OCI-M2 (cell line): Measurements from ENCODE around the gene TSC2.
"Not testable (repeated sequence)": the region's sequence is repeated elsewhere in the genome, so short reads cannot be mapped to it uniquely, and the experiment has no call there.

ENCODE experiments used
- DNase-seq: peaks from one replicate; lab custom pipeline; 2025; ENCODE audit not compliant: unreplicated experiment; lab: John Stamatoyannopoulos, UW

The TSC2 gene

DNA sequence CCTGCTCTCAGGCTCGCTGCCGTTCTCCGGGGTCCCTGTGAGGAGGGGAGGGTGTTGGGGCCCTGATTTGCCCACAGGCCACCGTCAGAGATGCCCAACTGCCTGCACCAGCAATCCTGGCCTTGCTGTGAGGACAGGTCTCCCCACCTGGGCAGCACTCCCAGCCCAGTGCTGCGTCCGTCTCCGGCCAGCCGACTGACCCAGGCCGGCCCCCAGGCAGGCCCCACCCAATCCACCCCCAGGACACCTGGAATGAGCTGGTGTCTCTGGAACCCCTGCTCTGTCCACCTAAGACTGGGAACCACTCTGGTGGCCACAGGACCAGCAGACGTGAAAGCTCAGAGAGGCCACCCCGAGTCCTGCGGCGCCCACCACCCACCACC lies 67.8 kb downstream of the TSC2 start:
- DNase-seq: no peak

DNA sequence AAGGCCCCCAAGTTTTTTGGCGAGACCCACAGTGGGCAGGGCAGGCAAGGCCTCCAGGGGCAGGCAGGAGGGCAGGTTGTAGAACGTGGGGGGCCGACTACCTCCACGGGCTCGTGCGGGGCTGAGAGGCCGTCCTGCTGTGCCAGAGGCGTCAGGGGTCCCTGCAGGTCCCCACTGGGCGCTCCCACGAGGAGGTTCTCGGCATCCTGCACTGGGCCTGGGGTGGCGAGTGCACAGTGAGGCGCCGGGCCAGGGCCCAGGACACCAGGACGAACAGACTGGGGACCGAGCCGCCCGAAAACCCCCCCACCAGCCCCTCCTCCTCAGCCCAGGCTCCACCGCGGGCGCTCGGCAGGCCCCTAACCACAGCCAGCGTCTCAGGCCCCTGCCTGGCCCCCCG lies 68.6 kb downstream of the TSC2 start:
- DNase-seq: not testable (repeated sequence)

DNA sequence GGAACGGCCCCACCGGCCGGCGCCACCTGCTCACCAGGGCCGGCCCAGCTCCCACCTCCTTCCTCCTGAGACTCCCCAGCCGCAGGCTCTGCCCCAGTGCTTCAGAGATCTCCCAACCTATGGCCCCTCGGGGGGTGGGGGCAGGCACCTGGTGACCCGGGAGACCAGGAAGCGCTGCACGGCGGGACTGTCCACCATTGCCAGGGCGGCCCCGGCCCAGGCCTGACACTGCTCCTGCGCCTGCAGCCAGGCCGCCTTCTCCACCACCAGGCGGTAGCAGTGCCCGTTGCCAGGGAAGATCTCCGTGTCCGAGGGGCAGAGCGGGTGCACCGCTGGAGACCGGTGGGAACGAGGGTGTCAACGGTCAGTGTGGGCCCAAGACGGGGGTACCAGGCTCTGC lies 69.6 kb downstream of the TSC2 start:
- DNase-seq: not testable (repeated sequence)

DNA sequence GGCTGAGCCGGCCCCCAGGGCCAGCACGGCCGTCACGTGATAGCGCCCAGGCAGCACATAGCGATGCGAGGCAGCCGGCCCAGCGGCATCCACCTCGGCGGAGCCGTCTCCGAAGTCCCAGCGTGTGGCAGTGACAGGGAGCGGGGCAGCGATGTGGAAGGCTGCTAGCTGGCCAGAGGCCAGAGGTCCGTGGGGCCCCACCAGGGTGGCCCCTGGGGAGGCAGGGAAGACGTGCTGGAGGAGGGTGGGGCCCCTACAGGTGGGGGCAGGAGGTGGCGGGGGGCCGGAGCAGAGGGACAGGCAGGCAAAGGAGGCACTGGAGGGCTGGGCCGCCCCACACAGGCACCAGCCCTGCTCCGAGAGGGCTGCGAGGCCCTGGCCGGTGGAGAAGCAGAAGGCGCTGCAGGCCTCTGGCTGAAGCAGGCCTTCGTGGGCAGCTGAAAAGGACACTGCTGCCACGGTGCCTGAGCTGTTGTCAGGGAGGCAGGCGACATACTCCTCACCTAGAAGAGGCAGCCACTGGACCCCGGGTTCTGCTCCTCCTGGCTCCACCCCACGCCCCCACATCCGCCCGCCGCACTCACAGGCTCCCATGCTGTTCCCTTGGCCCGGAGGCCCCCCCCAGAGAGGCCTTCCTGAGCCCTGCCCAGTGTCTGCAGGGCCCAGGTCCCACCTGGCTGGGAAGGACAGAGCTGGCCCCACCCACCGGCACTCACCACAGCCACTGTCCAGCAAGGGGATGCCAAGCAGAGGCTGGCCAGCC lies 70.4 kb downstream of the TSC2 start:
- not testable (repeated sequence) for DNase-seq

DNA sequence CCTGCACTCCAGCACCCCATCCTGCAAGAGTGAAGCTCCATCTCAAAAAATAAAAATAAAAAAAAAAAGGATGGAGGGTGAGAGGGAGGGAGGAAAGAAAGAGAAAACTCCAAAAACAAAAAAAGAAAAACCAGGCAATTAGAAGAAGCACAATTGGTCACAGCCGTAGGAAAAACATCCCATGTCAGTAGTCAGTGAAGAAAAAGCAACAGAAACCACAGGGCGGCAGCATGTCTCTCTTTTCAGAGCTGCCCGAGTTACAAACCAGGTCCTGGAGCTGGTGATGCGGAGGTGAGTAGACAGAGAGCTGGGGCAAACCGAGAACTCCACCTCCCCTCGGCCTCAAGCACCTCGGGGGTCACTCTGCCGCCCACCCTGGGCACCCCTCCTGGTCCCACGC lies 73.5 kb downstream of the TSC2 start:
- DNase-seq: not testable (repeated sequence)

DNA sequence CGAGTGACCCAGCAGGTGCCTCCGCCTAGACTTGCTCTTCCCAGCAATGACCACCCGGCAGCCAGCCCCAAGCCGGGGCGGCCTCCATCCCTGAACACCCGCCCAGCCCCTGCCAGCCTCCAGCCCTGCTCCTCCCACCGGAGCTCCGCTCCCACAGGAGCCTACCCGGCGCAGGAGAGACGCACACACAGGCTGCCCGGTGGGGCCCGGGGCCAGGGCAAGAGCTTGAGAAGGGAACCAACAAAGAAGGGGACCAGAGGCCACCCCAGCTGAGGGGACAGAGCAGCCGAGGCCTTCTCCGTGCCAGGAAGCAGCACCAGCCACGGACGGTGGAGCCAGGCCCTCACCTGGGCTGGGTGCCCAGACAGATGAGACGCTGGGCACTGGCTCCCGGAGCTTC lies 74.1 kb downstream of the TSC2 start:
- DNase-seq: no peak

DNA sequence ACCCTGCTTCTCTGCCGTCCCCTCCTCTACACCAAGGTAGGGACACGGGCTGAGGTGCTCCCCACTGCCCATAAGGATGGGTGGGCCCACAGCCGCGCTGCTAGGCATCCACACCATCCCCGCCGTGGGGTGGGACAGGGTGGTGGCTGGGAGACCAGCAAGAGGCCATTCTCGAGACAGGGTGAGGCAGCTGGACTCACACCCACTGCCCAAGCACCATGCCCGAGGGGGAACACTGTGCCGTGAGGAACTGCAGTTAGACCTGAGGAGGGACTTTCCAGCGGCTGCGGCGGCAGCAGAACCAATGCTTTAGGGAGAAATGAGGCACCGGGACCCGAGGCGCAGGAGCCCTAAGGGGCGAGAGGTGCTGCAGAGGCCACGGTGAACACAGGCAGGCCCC lies 74.6 kb downstream of the TSC2 start:
- no peak for DNase-seq

DNA sequence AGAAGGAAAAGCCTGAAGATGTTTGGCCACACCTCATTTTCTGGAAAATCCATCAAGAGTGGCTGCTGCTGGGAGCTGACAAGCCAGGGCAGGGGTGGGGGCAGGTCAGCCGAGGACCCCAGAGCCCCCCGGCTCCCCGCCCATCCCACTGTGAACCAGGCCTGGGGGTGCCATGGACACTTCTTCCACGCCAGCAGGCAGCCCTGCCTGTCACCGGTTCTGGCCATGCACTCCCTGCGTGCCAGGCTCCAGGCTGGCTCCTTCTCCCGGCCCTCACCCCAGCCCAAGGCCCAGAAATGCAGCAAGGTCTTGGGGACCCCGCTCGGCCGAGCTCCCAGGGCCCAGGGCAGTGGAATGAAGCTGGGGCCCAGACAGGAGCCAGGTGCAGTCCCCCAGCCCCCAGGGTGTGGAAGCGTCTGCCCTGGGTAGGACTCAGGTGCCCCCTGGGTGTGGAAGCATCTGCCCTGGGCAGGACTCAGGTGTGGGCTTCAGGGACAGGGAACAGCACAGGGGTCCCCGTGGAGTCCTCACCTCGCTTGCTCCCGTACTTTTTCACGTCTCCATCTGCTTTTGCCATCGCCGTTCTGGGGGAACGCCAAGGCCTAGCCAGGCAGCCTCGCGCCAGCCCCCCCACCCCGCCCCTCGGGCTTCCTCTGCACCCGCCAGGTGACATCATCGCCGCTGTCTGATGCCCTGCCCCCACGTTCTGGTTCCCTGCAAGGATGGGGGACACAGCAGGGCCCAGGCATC lies 75.3 kb downstream of the TSC2 start:
- not testable (repeated sequence) for DNase-seq

DNA sequence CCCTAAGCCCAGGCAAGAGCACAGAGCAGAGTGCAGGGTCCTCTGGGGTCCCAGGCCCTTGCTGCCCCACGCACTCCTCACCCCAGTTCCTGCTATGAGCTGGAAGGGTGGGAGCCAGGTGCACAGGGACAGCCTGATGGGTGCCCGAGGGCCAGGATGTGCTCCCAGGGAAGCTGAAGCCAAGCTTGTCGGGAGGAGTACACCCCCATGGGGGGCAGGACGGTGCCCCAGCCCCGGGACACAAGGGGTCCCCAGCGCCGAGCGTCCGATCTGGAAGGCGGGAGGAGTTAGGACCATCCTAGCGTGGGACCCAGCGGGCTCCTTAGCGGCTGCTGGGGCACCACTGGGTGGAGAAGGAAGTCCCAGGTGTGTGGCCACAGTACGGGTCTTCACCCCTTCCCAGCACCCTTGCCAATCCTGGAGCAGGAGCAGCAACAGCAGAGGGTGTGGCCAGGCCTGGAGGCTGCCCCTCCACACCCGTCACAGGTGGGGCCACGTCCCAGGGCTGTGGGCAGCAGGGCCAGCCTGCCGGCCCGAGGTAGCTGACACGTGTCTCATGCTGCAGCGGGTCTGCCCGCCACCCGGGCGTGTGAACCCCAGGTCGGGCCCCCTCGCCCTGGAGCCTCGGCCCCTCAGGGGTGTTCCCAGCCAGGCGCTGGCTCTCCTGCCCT lies 76.1 kb downstream of the TSC2 start:
- not testable (repeated sequence) for DNase-seq

DNA sequence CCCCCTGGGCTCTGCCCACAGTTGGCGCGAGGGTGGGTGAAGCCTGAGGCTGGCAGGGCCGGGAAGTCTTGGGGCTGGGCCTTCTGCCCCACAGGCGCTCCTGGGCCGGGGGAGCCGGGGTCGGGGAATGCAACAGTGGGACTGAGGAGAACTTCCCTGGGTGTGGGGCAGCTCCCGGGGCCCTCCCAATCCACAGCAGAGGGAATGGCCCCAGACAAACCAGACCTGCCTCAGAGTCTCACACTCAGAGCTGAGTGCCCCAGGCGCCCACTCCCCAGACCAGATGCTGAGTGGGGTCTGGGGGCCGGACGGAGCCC lies 76.5 kb downstream of the TSC2 start:
- not testable (repeated sequence) for DNase-seq

DNA sequence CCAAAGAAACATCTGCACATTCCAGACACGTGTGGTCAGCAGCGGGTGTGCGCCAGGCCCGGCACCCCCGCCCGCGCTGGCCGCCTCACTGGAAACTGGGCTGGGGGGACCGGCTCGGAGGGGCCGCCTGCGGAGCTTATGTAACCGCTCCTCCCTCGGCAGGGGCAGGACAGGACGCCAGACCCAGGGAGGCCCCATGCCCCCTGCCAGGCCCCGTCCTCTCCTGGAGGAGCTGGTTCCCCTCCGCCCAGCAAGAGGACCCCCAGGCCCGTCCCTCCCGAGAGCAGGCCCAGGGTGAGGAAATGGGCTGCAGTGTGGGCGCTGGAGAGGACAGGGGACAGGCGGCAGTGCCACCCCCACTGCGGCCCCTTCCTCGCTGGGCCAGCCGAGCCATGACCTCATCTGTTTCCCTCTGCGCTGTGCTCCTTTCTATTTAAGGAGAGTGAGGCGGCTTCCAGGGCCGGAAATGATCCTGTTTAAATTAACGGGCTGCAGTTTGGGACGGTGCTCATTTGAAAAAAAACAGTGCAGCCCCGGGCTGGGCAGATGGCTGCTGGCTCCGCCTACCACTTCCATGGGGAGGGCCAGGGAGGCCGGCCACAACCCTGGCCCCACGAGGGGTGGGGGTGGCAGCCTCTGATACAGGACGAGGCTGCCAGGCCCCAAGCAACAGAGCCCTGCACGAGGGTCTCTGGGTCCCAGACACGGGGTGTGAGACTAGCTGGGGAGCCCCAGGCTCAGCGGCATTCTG lies 77.1 kb downstream of the TSC2 start:
- not testable (repeated sequence) for DNase-seq

DNA sequence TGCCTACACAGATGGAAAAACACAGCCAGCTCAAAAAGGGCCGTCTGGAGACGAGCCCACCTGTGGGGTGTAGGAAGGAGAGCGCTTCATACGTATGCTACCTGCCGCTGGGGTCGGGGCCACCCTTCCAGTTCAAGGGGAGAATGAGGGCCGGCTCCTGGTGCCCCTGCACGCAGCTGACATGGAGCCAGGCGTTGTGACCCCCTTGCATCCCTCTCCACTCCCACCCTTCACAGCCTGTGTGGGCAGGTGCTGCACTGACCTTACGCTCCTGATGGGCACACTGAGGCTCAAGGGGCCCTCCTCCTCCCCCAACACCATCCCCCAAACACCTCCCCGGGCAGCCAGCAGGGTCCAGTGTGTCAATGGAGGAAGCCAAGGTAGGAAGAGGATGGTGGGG lies 77.8 kb downstream of the TSC2 start:
- DNase-seq: not testable (repeated sequence)

DNA sequence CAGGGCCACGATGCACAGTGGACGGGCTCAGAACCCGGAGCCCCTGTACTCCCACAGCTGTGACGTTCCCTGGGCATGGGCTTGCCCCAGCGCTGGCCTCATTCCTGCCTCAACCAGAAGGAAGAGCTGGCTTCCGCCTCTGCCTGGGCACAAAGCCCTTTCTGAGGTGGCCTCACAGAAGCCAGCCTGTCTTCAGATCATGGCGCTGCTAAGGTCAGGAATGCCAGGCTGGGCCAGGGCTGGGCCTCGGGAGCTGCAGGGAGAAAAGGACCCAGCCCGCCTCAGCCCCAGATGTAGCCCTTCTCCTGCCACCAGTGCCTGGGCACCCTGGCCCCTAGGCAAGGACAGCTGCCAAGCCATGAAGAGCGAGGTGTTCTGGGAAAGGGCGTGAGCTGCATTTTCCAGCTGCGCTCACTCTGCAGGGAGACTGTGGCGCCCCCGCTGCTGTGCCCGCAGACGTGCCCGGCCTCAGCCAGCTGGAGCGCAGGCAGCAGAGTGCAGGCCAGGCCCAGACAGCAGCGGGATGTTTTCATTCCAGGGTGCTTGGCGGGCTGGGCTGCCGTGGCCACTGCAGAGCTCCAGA lies 78.5 kb downstream of the TSC2 start:
- DNase-seq: not testable (repeated sequence)

DNA sequence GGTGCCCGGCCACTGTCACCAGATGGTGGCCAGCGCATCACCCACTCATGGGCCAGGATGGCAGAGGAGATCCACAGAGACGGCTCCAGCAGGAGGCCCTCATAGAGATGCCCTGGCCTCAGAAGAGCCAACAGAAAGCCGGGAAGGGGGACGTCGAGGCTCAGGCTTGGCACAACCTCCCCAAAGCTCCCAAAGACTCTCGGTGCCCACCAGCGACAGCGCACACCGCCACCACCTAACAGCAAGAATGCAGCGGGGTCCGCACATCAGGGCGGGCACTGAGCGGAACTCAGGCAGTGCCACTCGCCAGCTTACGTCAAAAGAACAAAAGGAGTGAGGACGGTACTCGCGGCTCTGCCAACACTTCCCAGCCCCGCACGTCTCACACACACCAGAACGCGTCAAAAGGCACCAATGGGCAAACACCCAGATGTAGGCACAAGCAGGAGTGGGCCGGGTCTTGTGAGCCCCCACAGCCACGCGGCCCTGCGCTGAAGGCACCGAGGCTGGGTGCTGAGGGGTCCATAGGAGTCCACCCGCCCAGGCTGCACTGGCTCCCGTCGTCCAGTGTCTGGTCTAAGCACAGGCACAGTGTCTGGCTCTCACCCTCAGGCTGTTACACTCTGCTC lies 79.3 kb downstream of the TSC2 start:
- DNase-seq: not testable (repeated sequence)

DNA sequence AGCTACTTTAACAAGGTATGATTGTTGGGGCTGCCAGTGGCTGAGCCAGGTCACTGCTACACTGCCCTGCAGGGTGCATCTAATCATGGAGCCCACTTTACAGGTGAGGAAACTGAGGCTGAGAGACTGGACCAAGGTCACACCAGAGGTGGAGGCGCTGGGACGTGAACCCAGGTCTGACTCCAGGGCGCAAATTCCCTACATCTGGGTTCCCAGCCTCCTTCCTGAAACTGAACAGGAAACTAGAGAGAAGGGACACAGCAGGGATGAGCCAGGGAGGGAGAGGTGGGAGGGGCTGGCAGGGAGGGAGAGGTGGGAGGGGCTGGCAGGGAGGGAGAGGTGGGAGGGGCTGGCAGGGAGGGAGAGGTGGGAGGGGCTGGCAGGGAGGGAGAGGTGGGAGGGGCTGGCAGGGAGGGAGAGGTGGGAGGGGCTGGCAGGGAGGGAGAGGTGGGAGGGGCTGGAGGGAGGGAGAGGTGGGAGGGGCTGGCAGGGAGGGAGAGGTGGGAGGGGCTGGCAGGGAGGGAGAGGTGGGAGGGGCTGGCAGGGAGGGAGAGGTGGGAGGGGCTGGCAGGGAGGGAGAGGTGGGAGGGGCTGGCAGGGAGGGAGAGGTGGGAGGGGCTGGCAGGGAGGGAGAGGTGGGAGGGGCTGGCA lies 80.0 kb downstream of the TSC2 start:
- not testable (repeated sequence) for DNase-seq

DNA sequence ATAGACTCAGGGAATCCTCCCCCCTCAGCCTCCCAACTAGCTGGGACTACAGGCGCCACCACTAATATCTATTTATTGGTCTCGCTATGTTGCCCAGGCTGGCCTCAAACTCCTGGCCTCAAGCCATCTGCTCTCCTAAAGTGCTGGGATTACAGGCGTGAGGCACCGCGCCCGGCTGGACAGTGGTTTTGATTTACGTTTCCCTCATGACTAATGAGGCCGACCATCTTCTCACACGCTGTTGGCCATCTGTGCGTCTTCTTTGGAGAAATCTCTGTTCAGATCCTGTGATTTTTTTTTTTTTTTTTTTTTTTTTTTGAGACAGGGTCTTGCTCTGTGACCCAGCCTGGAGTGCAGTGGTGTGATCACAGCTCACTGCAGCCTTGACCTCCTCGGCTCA lies 81.5 kb downstream of the TSC2 start:
- DNase-seq: not testable (repeated sequence)

DNA sequence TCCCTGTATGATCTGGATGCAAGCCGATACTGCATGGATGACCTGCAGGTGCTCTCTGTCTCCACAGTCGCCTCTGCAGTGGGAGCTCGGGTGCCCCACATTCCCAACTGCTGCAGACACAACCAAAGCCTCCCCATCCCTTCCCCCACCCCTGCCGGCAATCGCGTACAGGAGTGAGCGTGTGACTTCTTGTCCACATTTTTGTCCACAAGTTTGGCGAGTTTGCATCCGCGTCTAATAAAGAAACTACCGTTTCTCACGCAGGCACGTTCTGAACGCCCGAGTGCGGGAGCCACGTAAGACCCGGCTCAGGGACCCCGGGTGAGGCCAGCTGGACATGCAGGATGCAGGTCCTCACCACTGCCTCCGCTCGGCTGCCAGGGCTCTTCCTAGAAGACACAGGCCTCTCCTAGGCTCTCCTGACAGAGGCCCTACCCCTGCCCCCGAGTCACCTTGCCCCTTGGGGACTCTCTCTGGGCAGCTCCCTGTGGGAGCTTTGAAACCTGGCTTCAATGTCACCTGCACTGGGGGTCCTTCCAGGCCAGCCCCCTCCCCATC lies 82.2 kb downstream of the TSC2 start:
- not testable (repeated sequence) for DNase-seq

DNA sequence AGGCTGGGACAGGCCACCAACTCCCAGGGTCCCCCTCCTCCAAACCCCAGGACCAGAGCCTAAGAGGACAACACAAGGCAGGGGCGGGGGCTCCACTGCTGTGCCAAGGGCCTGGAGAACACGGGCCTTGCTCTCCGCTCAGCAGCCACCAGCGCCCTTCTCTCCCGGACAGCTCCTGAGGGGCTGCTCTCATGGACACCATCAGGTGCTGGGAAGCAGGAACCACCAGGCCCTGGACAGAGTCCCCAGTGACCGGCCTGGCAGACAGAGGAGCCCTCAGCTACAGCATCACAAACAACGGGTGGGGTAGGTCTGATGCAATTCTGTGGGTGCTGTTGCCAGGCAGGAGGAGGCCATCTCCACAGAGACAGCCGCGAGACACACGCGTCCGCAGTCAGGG lies 86.0 kb downstream of the TSC2 start:
- DNase-seq: not testable (repeated sequence)

DNA sequence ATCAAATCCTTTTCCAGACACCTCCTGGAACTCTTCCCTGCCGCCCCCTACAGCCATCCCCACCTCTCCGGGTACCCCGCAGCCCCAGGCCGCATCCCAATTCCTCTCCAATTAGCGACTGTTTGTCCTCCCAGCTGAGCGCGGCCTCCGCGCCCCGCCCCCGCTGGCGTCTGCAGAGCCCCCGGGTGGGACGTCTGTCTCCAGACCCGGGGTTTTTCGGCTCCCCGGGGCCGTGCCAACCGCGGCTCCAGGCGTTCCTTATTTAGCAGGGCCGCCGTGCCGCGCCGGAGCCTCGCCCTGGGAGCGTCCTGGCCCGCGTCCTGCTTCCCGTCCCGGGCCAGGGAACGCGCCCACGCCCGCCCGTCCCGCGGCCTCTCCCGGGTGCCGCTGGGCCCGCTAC lies 87.3 kb downstream of the TSC2 start:
- not testable (repeated sequence) for DNase-seq
